OCI-LY7 (cell line): Measurements from ENCODE around the gene LDAF1. TPM values are rescaled to one million over a fixed set of nuclear protein-coding genes. Genes with fewer than 3 reads are reported as not detected.

Experiments
- BruUV-seq: library from RNA; stranded (reverse); fragments of 400-500 nt; replicated peaks from 2 replicates; lab custom pipeline; 2021; lab: Mats Ljungman, UMichigan
- CTCF ChIA-PET: fragments of 300-600 bp; sonication (Branson Sonifier 250); formaldehyde crosslinking; loops from one replicate; lab custom pipeline; 2022; ENCODE audit warnings: antibody characterized with exemption; ENCODE audit not compliant: unreplicated experiment; lab: Charles Lee
- POLR2A ChIA-PET: fragments of 300-600 bp; sonication (Branson Sonifier 250); formaldehyde crosslinking; loops from one replicate; lab custom pipeline; 2022; ENCODE audit warnings: antibody characterized with exemption; lab: Charles Lee
- DNase-seq: peaks from one replicate; pipeline ENCODE4 v3.0.0-alpha.2; 2015; ENCODE audit warnings: low spot score
- H2AFZ ChIP-seq: fragments of 200-600 bp; sonication (generic), shearing (Covaris generic); 2 replicates; pipeline ENCODE4 v1.6.1; 2014; ENCODE audit warnings: mild to moderate bottlenecking, antibody characterized with exemption, low read length, moderate library complexity
- H3K27ac ChIP-seq: fragments of 200-600 bp; sonication (generic); 2 replicates; pipeline ENCODE4 v1.5.1; 2014; ENCODE audit warnings: mixed run types, low read depth, mild to moderate bottlenecking, moderate library complexity, low read length, inconsistent platforms; ENCODE audit not compliant: poor library complexity, severe bottlenecking
- H3K36me3 ChIP-seq: fragments of 200-600 bp; sonication (generic); 2 replicates; pipeline ENCODE4 v1.6.1; 2014; ENCODE audit warnings: mild to moderate bottlenecking, antibody characterized with exemption, low read length, moderate library complexity, mixed read lengths; ENCODE audit not compliant: insufficient read depth
- H3K4me1 ChIP-seq: fragments of 200-600 bp; sonication (generic); 2 replicates; pipeline ENCODE4 v1.5.1; 2014; ENCODE audit warnings: mild to moderate bottlenecking, low read length; ENCODE audit not compliant: insufficient read depth, poor library complexity, severe bottlenecking
- H3K4me2 ChIP-seq: fragments of 200-600 bp; sonication (generic); 2 replicates; pipeline ENCODE4 v1.6.1; 2014; ENCODE audit warnings: mild to moderate bottlenecking, low read length
- H3K4me3 ChIP-seq: fragments of 200-600 bp; sonication (generic); 2 replicates; pipeline ENCODE4 v1.5.1; 2014; ENCODE audit warnings: mild to moderate bottlenecking, low read depth, low read length; ENCODE audit not compliant: poor library complexity, severe bottlenecking
- H3K79me2 ChIP-seq: fragments of 200-600 bp; sonication (generic); 2 replicates; pipeline ENCODE4 v1.6.1; 2016; ENCODE audit warnings: low read depth, mild to moderate bottlenecking, low read length, moderate library complexity, mixed read lengths; ENCODE audit not compliant: insufficient read depth
- H3K9me2 ChIP-seq: fragments of 200-600 bp; sonication (generic); 2 replicates; pipeline ENCODE4 v1.6.1; 2016; ENCODE audit warnings: mild to moderate bottlenecking, low read length, mixed read lengths; ENCODE audit not compliant: insufficient read depth
- H3K9me3 ChIP-seq: fragments of 200-600 bp; sonication (generic); 2 replicates; pipeline ENCODE4 v1.6.1; 2014; ENCODE audit warnings: mild to moderate bottlenecking, mixed run types, low read length, mixed read lengths
- H4K20me1 ChIP-seq: fragments of 200-600 bp; sonication (generic); 2 replicates; pipeline ENCODE4 v1.6.1; 2014; ENCODE audit warnings: mild to moderate bottlenecking, antibody characterized with exemption, low read length, moderate library complexity, mixed read lengths; ENCODE audit not compliant: insufficient read depth
- CTCF ChIP-seq: fragments of 200-600 bp; sonication (generic); conservative IDR thresholded peaks from 2 replicates; pipeline ENCODE4 v1.5.1; 2014; ENCODE audit warnings: mild to moderate bottlenecking, antibody characterized with exemption, low read length, moderate library complexity, mixed read lengths
- EZH2phosphoT487 ChIP-seq: fragments of 200-600 bp; sonication (generic); IDR thresholded peaks from 2 replicates; pipeline ENCODE4 v1.6.1; 2018; ENCODE audit warnings: low read depth, borderline replicate concordance, mild to moderate bottlenecking, mixed run types, antibody characterized with exemption, low read length, moderate library complexity, mixed read lengths
- intact Hi-C: fragments of 100-400 bp; cut with micrococcal nuclease; formaldehyde crosslinking; loops from one replicate; pipeline ENCODE4 v1.10.0; 2022; ENCODE audit not compliant: unreplicated experiment
- total RNA-seq, 2 experiments: library from RNA; depleted of rRNA in 1 of 2; stranded (reverse); fragments of >200 nt in 1 of 2; shearing (Covaris generic) in 1 of 2; gene quantifications; 2 replicates each; pipeline ENCODE4 v1.2.3, GENCODE V29; 2014 to 2022

The LDAF1 gene
- total RNA-seq, 2 experiments from 2014 or later: 5.4 to 6.7 TPM

DNA sequence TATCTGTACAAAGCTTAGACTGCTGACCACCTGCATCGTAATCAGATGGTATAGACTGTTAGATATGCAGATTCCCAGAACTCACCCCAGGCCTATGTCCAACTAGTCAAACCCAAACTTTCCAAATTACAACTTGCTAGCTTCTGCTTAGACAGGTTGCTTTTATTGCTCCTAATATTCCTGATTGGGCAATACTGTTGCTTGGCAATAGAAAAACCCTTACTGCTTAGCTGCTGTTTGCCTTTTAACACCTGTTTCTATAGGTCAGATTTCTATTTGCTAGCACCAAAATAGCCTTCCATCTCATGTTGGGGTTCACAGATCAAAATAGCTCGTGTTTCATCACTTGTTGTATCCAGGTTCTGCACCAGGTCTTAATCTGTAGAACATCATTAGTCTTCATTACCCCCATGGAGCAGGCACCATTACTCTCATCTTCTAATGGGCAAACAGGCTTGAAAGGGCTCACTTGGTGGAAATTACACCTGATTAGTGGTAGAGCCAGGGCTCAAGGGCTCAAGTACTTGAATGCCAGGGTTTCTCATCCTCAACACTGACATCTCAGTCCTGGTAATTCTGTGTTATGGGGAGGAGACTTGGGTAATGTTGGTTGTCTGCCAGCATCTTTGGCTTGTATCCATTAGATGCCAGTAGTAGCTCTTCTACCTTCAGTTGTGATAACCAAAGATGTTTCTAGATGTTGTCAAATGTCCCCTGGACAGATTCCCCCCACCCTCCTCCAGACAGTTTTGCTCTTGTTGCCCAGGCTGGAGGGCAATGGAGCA lies 50.2 kb downstream of the LDAF1 start:
- POLR2A ChIA-PET: no interaction called here

GRCh38 chr16:21211486-21211885 lies 53.0 kb downstream of the LDAF1 start, which contains the start of gene ZP2:
Gene ZP2 (minus strand): TSS chr16:21211574. CDS start chr16:21211547, 27 bp downstream.
- H3K9me3 ChIP-seq: no peaks in the 10 kb centered on the region
- H3K4me3 ChIP-seq: no peak within 1 kb of the TSS
- H3K9me2 ChIP-seq: no peaks in the 10 kb centered on the region
- no TSS peak for BruUV-seq
- TF ChIP-seq CTCF: no peak
- TF ChIP-seq EZH2phosphoT487: no peak
- H3K27ac ChIP-seq: no peak within 1 kb of the TSS
- H3K4me1 ChIP-seq: no peaks in the 10 kb centered on the region
- no peak for DNase-seq
- H3K36me3 ChIP-seq: no peaks in the 10 kb centered on the region
- POLR2A ChIA-PET: interaction anchor here (0.7 to 1.1 kb wide), 2 partner anchors 40 to 195 kb away, joined by 4 read pairs; no protein-coding TSS in a partner anchor
- CTCF ChIA-PET: no interaction called here
- H4K20me1 ChIP-seq: no peaks in the 10 kb centered on the region
- H3K4me2 ChIP-seq: no peak within 1 kb of the TSS
- no peaks in the 10 kb centered on the region for H3K79me2 ChIP-seq
- intact Hi-C loops: no loop called here
- H2AFZ ChIP-seq: no peak within 1 kb of the TSS

More for the DNA sequence above, 50.2 kb downstream of the LDAF1 start:
- BruUV-seq: no TSS peak
- Histone ChIP-seq H3K79me2 (no peaks in the 10 kb centered on the region), H4K20me1 (no peaks in the 10 kb centered on the region), H3K9me2 (no peaks in the 10 kb centered on the region), H3K4me3 (no peak overlapping the region), H2AFZ (no peak overlapping the region), H3K4me1 (no peaks in the 10 kb centered on the region), H3K36me3 (no peaks in the 10 kb centered on the region), H3K9me3 (no peaks in the 10 kb centered on the region), H3K4me2 (no peak overlapping the region), H3K27ac (no peak overlapping the region)
- no peak for DNase-seq
- no peak for TF ChIP-seq CTCF
- no peak for TF ChIP-seq EZH2phosphoT487
- intact Hi-C loops: no loop called here
- CTCF ChIA-PET: no interaction called here

- intact Hi-C loops: no loop called here
- no peak overlapping the region for H3K4me2 ChIP-seq
- CTCF ChIA-PET: no interaction called here
Observed at GRCh38 chr16:21214086-21214485, 55.6 kb downstream of the LDAF1 start.

More at GRCh38 chr16:21214086-21214485, 55.6 kb downstream of the LDAF1 start:
- Histone ChIP-seq H3K4me3 (no peak overlapping the region), H3K9me3 (no peaks in the 10 kb centered on the region), H4K20me1 (no peaks in the 10 kb centered on the region), H3K4me1 (no peaks in the 10 kb centered on the region), H3K27ac (no peak overlapping the region), H3K36me3 (no peaks in the 10 kb centered on the region), H2AFZ (no peak overlapping the region), H3K79me2 (no peaks in the 10 kb centered on the region), H3K9me2 (no peaks in the 10 kb centered on the region)
- no TSS peak for BruUV-seq
- POLR2A ChIA-PET: no interaction called here
- DNase-seq: no peak
- TF ChIP-seq EZH2phosphoT487: no peak
- no peak for TF ChIP-seq CTCF
